NT2/D1 (cell line): ENCODE data around the gene SIDT1.

Experiments used
- DNase-seq: peaks from one replicate; pipeline ENCODE4 v3.0.0-alpha.2; 2011; ENCODE audit warnings: low read depth, low spot score
- H3K27me3 ChIP-seq: 2 replicates; pipeline ENCODE4 v1.6.0; 2011; ENCODE audit warnings: mild to moderate bottlenecking; ENCODE audit not compliant: insufficient read length, insufficient read depth
- H3K36me3 ChIP-seq: 2 replicates; pipeline ENCODE4 v1.6.1; 2011; ENCODE audit warnings: mild to moderate bottlenecking, low read length, mixed read lengths; ENCODE audit not compliant: insufficient read depth, insufficient read length
- H3K4me1 ChIP-seq: 2 replicates; pipeline ENCODE4 v1.5.1; 2011; ENCODE audit not compliant: insufficient read depth, insufficient read length
- H3K4me3 ChIP-seq: 2 replicates; pipeline ENCODE4 v1.5.1; 2011; ENCODE audit warnings: low read depth; ENCODE audit not compliant: insufficient read length
- H3K9ac ChIP-seq: 2 replicates; pipeline ENCODE4 v1.6.0; 2011; ENCODE audit warnings: low read depth; ENCODE audit not compliant: insufficient read length
- H3K9me3 ChIP-seq: 2 replicates; pipeline ENCODE4 v1.5.1; 2011; ENCODE audit warnings: mild to moderate bottlenecking, low read length; ENCODE audit not compliant: insufficient read depth
- SUZ12 ChIP-seq: IDR thresholded peaks from 2 replicates; pipeline ENCODE4 v1.6.1; 2011; ENCODE audit not compliant: insufficient read length, insufficient read depth; ENCODE audit errors: extremely low read depth
- YY1 ChIP-seq: IDR thresholded peaks from 2 replicates; pipeline ENCODE4 v1.6.1; 2011; ENCODE audit not compliant: insufficient read length, insufficient read depth
- ZNF274 ChIP-seq: IDR thresholded peaks from 2 replicates; pipeline ENCODE4 v1.6.1; 2011; ENCODE audit warnings: mild to moderate bottlenecking, low read depth, low read length

The SIDT1 gene

GRCh38 chr3:113556946-113557335, 24.6 kb downstream of the SIDT1 start:
- H3K9me3 ChIP-seq = no peaks in the 10 kb centered on the region
- DNase-seq = no peak
- H3K36me3 ChIP-seq = no peaks in the 10 kb centered on the region
- no peak overlapping the region for H3K9ac ChIP-seq
- TF ChIP-seq SUZ12 (no peak), ZNF274 (no peak), YY1 (no peak)
- no peaks in the 10 kb centered on the region for H3K4me1 ChIP-seq
- H3K4me3 ChIP-seq = no peak overlapping the region
- no peaks in the 10 kb centered on the region for H3K27me3 ChIP-seq

GRCh38 chr3:113557374-113557773, 25.0 kb downstream of the SIDT1 start:
- no peaks in the 10 kb centered on the region for H3K27me3 ChIP-seq
- H3K4me3 ChIP-seq = no peak overlapping the region
- peak; percentile 49 for DNase-seq
- TF ChIP-seq YY1 = no peak
- TF ChIP-seq SUZ12 = no peak
- no peak for TF ChIP-seq ZNF274
- no peaks in the 10 kb centered on the region for H3K4me1 ChIP-seq
- no peaks in the 10 kb centered on the region for H3K36me3 ChIP-seq
- H3K9ac ChIP-seq = no peak overlapping the region
- no peaks in the 10 kb centered on the region for H3K9me3 ChIP-seq

GRCh38 chr3:113559009-113559408, 26.7 kb downstream of the SIDT1 start:
- Histone ChIP-seq H3K36me3 (no peaks in the 10 kb centered on the region), H3K9me3 (no peaks in the 10 kb centered on the region), H3K27me3 (no peaks in the 10 kb centered on the region), H3K4me1 (no peaks in the 10 kb centered on the region), H3K9ac (no peak overlapping the region), H3K4me3 (no peak overlapping the region)
- no peak for DNase-seq
- TF ChIP-seq YY1 = no peak

- Histone ChIP-seq H3K9ac (no peak overlapping the region), H3K4me3 (no peak overlapping the region), H3K4me1 (no peaks in the 10 kb centered on the region), H3K27me3 (no peaks in the 10 kb centered on the region), H3K9me3 (no peaks in the 10 kb centered on the region), H3K36me3 (no peaks in the 10 kb centered on the region)
- no peak for DNase-seq
- TF ChIP-seq ZNF274 (no peak), YY1 (no peak), SUZ12 (no peak)
Observed at GRCh38 chr3:113560271-113560670, 27.9 kb downstream of the SIDT1 start.

- no peak for TF ChIP-seq YY1
- TF ChIP-seq ZNF274 = no peak
- no peak for TF ChIP-seq SUZ12
- H3K36me3 ChIP-seq = no peaks in the 10 kb centered on the region
- H3K9ac ChIP-seq = no peak overlapping the region
- H3K4me1 ChIP-seq = no peaks in the 10 kb centered on the region
- DNase-seq = no peak
- no peak overlapping the region for H3K4me3 ChIP-seq
- no peaks in the 10 kb centered on the region for H3K9me3 ChIP-seq
- no peaks in the 10 kb centered on the region for H3K27me3 ChIP-seq
Observed at GRCh38 chr3:113560831-113561623, 28.7 kb downstream of the SIDT1 start.

- no peak for DNase-seq
- no peak for TF ChIP-seq ZNF274
- TF ChIP-seq YY1 = no peak
- TF ChIP-seq SUZ12 = no peak
- no peak overlapping the region for H3K9ac ChIP-seq
- no peak overlapping the region for H3K4me3 ChIP-seq
- H3K36me3 ChIP-seq = no peaks in the 10 kb centered on the region
- no peaks in the 10 kb centered on the region for H3K9me3 ChIP-seq
- no peaks in the 10 kb centered on the region for H3K27me3 ChIP-seq
- H3K4me1 ChIP-seq = no peaks in the 10 kb centered on the region
Observed at GRCh38 chr3:113565555-113565954, 33.2 kb downstream of the SIDT1 start.

- Histone ChIP-seq H3K9ac (no peak overlapping the region), H3K4me1 (no peaks in the 10 kb centered on the region), H3K9me3 (no peaks in the 10 kb centered on the region), H3K27me3 (no peaks in the 10 kb centered on the region), H3K4me3 (no peak overlapping the region), H3K36me3 (no peaks in the 10 kb centered on the region)
- no peak for TF ChIP-seq ZNF274
- no peak for TF ChIP-seq YY1
- no peak for TF ChIP-seq SUZ12
- no peak for DNase-seq
Observed at GRCh38 chr3:113570158-113570557, 37.8 kb downstream of the SIDT1 start.
